D721Med (cell line): Measurements from ENCODE around the gene GABRG3.

Experiments
- DNase-seq: peaks from one replicate; pipeline ENCODE4 v3.0.0; 2011; ENCODE audit warnings: low spot score; ENCODE audit not compliant: insufficient read length
- FAIRE-seq: peaks from 2 replicates; lab custom pipeline; 2011; peaks lifted over from hg19 to GRCh38; lab: Jason Lieb, UNC
- CTCF ChIP-seq: IDR thresholded peaks from 2 replicates; pipeline ENCODE4 v1.5.1; 2012; ENCODE audit warnings: mild to moderate bottlenecking, control low read depth; ENCODE audit not compliant: insufficient read depth; ENCODE audit errors: missing control alignments

The GABRG3 gene

DNA sequence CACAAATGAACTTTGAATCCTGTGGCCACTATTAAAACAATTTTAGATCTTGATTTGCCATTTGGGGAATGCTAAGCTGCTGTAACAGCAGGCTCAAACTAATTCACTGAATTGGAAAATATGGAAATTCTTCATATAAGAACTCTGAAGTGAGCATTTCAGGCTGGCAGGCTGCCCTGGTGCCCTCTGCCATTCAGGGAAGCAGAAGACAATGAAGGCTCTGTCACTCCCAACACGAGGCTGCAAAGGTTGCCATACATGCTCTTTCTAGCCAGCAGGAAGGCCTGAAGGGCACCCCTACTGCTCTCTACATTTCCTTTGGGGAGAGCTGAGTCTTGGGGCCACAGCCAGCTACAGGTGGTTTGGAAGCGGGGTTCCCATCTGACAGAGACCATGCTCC, 88.0 kb downstream of the GABRG3 start:
- TF ChIP-seq CTCF: no peak
- FAIRE-seq: no peak

GRCh38 chr15:27059610-27060202, 88.7 kb downstream of the GABRG3 start:
- FAIRE-seq: peak; percentile 60
- DNase-seq: peak; percentile 71
- peak; percentile 57 for TF ChIP-seq CTCF

More for the DNA sequence above, 88.0 kb downstream of the GABRG3 start:
- DNase-seq: no peak

DNA sequence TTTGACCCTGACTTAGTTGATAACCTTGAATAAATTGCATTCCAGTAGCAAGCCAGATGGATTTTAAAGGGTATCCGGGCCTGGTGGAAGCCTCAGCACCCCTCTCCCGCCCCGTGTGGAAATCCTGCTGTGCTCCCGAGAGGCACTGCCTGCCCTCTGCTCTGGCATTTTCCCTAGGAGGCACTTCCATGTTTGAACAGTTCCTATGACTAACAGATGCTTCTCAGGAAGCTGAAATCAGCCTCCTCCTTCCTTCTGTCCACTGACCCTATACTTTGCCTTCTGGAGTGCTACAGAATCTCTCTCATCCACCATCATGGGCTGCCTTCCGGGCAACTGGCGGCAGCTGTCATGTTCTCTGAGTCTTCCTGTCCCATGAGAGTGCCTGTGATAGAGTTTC, 90.8 kb downstream of the GABRG3 start:
- FAIRE-seq (no peak), DNase-seq (no peak)
- no peak for TF ChIP-seq CTCF

GRCh38 chr15:27062951-27063350, 92.0 kb downstream of the GABRG3 start:
- DNase-seq (no peak), FAIRE-seq (no peak)
- TF ChIP-seq CTCF: no peak

- no peak for TF ChIP-seq CTCF
- DNase-seq (no peak), FAIRE-seq (no peak)
Measured at GRCh38 chr15:27064080-27064479, 93.1 kb downstream of the GABRG3 start.

DNA sequence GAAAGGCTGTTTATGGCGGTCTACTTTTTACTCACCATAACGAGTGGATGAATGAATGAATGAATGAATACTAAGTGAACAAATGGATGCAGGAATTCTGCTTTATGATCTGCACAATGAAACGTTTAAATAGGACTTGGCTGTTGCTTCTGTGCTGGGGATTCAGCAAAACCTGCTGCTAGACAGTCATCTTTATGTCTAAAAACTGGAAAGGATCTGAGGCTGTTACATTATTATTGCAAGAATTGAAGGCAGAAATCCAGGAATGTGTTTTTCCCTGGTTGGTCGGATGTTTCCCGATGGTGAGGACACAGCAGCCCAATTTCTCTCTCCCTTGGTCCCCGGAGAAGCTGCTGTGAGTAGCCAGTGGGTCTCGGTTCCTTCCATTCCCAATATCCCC, 94.2 kb downstream of the GABRG3 start:
- TF ChIP-seq CTCF: no peak
- no peak for DNase-seq
- FAIRE-seq: no peak

DNA sequence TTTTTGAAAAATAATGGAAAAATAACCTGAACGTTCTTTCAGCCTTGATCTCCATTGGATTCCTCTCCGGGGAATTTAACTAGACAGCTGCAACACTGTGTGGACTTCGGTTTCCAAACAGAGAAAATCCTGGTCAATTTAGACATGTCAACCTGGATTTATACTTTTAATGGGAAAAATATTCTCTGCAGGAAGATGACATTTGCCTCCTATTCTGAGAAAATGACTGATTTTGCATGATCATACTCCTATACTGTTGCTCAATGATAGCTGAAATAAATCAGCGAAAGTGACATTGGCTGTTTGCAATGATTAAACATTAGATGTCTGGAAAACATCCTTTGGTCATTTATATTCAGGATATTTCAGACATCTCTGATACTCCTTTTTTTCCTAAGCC, 94.8 kb downstream of the GABRG3 start:
- no peak for TF ChIP-seq CTCF
- no peak for DNase-seq
- FAIRE-seq: no peak
